ENCODE measurements around the gene ATF7IP.

DNA sequence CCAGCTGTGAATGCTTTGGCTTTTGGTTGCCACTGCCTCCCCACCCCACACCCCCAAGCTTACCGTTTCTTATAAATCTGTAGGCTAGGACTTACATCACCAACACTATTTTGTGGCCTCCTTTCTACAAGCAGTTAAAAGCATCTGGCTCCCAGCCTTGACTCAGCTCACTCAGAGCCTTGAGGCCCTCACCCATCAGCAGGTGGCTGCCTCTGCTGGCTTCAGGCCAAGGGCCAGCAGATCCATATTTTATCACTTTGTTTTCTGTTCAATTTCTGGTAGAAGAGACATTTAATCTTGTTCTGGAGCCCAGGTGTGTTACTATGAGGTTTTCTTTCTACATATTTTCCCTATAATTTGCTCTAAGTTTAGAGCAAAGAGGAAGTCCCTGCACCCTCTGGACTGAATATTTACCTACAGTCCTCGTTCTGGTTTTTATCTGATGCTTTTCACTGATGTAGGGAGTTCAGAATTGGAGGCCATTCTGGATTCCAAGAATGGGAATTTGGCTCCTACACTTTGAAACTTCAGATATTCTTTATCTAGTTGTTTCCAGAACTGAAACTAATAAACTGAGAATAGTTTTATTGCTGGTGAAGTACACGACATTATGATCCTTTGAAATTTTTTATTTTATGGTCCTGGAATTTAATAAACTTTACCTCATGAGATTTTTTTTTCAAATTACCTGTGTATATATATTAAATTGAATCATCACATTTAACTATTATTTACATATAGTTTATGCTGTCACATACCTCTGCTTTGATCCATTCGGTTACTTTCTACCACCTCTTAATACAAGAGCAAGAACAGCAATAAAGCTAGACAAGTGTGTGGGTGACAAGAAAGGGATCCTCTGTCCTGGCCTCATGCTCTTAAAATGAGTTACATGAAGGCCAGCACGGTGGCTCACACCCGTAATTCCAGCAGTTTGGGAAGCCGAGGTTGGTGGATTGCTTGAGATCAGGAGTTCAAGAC lies 180.0 kb downstream of the ATF7IP start:
- TF ChIP-seq, protein P1, sequence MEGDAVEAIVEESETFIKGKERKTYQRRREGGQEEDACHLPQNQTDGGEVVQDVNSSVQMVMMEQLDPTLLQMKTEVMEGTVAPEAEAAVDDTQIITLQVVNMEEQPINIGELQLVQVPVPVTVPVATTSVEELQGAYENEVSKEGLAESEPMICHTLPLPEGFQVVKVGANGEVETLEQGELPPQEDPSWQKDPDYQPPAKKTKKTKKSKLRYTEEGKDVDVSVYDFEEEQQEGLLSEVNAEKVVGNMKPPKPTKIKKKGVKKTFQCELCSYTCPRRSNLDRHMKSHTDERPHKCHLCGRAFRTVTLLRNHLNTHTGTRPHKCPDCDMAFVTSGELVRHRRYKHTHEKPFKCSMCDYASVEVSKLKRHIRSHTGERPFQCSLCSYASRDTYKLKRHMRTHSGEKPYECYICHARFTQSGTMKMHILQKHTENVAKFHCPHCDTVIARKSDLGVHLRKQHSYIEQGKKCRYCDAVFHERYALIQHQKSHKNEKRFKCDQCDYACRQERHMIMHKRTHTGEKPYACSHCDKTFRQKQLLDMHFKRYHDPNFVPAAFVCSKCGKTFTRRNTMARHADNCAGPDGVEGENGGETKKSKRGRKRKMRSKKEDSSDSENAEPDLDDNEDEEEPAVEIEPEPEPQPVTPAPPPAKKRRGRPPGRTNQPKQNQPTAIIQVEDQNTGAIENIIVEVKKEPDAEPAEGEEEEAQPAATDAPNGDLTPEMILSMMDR (IDR thresholded peaks at IDR 0.05), result no peak
- no peak for TF ChIP-seq ZFX (IDR thresholded peaks at IDR 0.05; ENCODE audit: borderline replicate concordance)

All from 22Rv1 (cell line).